Activated T-helper 17 cell treated with anti-CD3 and anti-CD28 coated beads, Interleukin-2, amount 50 U/mL, for 72 hours (primary cell): ENCODE data around the gene TMEM184A. TPM values are rescaled to one million over a fixed set of nuclear protein-coding genes. Genes with fewer than 3 reads are reported as not detected.
"Not testable (repeated sequence)": the region's sequence is repeated elsewhere in the genome, so short reads cannot be mapped to it uniquely, and the experiment has no call there.

ENCODE experiments used
- ATAC-seq: fragments of 150-1000 bp; cut with Tn5 transposase; replicated peaks from 2 replicates; pipeline ENCODE4 v1.10.0; 2021; ENCODE audit warnings: mild to moderate bottlenecking, moderate library complexity
- H3K27ac Mint-ChIP-seq: one replicate; pipeline ENCODE4 v1.8.0; 2022; ENCODE audit warnings: mixed read lengths
- H3K27me3 Mint-ChIP-seq: one replicate; pipeline ENCODE4 v1.8.0; 2022; ENCODE audit warnings: mixed read lengths
- H3K36me3 Mint-ChIP-seq: one replicate; pipeline ENCODE4 v1.8.0; 2022; ENCODE audit warnings: low read depth, mild to moderate bottlenecking, mixed read lengths
- H3K4me1 Mint-ChIP-seq: one replicate; pipeline ENCODE4 v1.8.0; 2022; ENCODE audit warnings: mixed read lengths
- H3K4me3 Mint-ChIP-seq: one replicate; pipeline ENCODE4 v1.8.0; 2022; ENCODE audit warnings: mild to moderate bottlenecking, mixed read lengths
- H3K9me3 Mint-ChIP-seq: one replicate; pipeline ENCODE4 v1.8.0; 2022; ENCODE audit warnings: mixed read lengths
- total RNA-seq, 2 donors: library from RNA; stranded (reverse); gene quantifications; one replicate each; pipeline ENCODE4 v1.2.3, GENCODE V29; 2022

The TMEM184A gene
- total RNA-seq, 2 donors from 2014 or later: not detected

DNA sequence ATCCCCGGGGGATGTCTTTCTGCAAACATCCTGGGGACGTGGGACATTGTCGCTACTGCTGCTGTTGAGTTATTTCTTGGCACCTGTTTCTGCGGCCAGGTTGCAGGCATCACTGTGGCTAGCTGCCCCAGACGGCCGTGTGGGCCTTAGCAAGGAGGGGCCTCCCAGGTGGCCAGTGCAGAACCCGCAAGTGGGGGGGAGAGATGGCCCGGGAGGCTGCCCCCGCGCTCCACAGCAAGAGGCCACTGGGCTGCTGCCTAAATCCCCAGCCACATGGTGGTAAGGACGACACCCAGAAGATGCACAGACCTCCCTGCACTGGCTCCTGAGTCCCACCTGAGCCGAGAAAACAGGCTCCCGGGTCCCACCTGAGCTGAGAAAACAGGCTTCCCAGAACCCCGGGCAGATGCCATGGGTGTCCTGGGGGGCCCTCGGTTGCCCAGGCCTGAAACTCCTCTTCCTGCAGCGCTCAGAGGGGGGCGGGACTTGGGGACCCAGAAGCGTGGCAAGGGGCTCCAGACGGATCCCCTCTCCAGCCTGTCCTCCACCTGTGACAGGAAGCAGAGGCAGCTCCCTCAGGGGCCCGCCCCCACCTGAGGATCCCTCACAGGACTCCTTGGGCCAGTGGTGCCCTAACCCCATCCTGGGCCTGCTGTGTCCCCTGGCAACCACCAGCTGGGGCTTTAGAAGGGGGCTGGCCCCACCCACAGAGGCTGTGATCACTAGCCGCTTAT, 26.5 kb downstream of the TMEM184A start:
- Mint-ChIP-seq H3K4me3 (peak overlapping the region; percentile 54), H3K27me3 (peaks cover 7% of the 10 kb centered on the region), H3K4me1 (peaks cover 12% of the 10 kb centered on the region), H3K27ac (no peak overlapping the region), H3K9me3 (no peaks in the 10 kb centered on the region), H3K36me3 (peaks cover 25% of the 10 kb centered on the region)
- ATAC-seq: no peak

DNA sequence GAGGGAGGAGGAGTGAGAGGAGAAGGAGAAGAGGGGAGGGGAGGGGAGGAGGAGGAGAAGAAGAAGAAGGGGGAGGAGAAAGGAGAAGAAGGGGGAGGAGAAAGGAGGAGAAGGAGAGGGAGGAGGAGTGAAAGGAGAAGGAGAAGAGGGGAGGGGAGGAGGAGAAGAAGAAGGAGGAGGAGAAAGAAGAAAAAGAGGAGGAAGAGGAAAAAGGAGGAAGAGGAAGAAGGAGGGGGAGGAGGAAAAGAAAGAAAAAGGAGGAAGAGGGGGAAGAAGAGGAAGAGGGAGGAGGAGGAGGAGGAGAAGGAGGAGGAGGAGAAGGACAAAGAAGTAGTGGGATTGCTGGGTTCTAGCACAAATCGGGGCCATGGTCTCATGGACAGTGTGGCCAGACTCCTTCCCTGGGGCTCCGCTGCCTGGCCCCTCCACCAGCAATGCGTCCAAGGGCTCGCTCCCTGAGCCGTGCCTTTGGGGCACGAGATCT, 29.7 kb downstream of the TMEM184A start:
- Mint-ChIP-seq H3K9me3 (no peaks in the 10 kb centered on the region), H3K36me3 (no peaks in the 10 kb centered on the region), H3K4me3 (no peak overlapping the region), H3K27me3 (peaks cover 7% of the 10 kb centered on the region), H3K27ac (no peak overlapping the region), H3K4me1 (peaks cover 6% of the 10 kb centered on the region)
- no peak for ATAC-seq

DNA sequence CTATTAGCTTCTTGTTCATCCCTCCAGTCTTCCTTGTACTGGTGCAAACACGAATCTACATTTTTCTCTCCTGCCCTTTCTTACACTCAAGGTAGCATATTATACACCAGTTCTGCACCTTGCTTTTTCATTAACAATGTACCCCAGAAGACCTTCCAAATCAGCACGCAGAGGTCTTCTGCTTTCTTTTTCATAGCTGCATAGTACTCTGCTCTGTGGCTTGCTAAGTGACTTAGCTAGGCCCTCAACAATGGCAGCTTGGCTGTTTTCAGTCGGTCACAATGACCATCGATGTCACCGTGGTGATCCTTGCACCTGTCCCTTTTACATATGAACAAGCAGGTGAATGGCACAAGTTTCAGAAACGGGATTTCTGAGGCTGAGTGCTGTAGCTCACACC, 30.6 kb downstream of the TMEM184A start:
- Mint-ChIP-seq H3K4me1 (peaks cover 7% of the 10 kb centered on the region), H3K27me3 (peaks cover 7% of the 10 kb centered on the region), H3K4me3 (no peak overlapping the region), H3K27ac (peak overlapping the region; percentile 44), H3K36me3 (no peaks in the 10 kb centered on the region), H3K9me3 (no peaks in the 10 kb centered on the region)
- ATAC-seq: no peak

DNA sequence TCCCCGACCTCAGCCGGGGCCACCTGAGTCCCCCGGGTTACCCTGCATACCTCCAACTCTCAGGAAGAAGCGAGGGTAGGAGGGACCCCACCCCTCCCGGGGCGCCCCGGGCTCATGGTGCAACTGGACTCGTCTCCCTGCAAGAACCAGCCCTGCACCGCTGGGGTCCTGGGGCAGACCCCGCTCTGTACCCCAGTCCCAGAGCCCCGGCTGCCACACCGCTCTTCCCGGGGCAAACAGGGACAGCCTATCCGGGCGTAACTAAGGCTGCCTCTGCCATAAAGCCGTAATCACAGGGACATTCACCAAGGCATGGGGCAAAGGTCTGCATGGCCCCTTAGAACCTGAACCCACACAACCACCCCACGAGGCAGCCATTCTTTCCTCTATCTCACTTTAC, 32.2 kb downstream of the TMEM184A start:
- Mint-ChIP-seq H3K4me3 (no peak overlapping the region), H3K36me3 (no peaks in the 10 kb centered on the region), H3K27me3 (peaks cover 7% of the 10 kb centered on the region), H3K27ac (no peak overlapping the region), H3K4me1 (peaks cover 7% of the 10 kb centered on the region), H3K9me3 (no peaks in the 10 kb centered on the region)
- ATAC-seq: no peak

DNA sequence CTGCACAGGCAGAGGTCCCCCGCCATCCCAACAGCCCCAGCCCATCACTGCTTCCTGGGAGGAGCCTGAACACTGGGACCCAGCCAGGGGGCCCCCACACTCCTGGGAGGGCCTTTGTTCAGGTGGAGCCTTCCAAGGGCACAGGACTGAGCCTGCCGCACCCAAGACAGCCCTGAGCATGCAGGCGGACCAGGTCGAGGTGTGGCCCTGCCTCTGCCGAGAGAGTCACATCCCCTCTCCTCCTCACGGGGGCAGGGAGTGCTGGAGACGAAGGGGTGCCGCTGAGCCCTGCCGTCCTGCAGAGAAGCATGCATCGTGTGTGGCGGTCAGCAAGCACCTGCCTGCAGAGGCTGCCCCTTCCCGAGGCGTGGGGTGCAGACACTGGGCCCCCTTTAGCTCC, 32.8 kb downstream of the TMEM184A start:
- Mint-ChIP-seq H3K4me1 (peaks cover 7% of the 10 kb centered on the region), H3K4me3 (no peak overlapping the region), H3K9me3 (no peaks in the 10 kb centered on the region), H3K27ac (no peak overlapping the region), H3K27me3 (peaks cover 7% of the 10 kb centered on the region), H3K36me3 (no peaks in the 10 kb centered on the region)
- no peak for ATAC-seq

DNA sequence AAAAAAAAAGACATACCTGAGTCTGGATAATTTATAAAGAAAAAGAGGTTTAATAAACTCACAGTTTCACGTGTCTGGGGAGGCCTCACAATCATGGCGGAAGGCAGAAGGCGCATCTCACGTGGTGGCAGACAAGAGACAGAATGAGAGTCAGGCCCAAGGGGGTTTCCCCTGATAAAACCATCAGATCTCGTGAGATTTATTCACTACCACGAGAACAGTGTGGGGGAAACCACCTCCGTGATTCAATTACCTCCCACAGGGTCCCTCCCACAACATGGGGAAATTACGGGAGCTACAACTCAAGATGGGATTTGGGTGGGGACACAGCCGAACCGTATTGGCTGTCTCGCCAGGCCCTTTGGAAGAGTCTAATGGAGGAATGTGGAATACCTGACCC, 34.5 kb downstream of the TMEM184A start:
- ATAC-seq: peak; percentile 70
- peaks cover 7% of the 10 kb centered on the region for H3K4me1 Mint-ChIP-seq
- peak overlapping the region; percentile 33 for H3K27ac Mint-ChIP-seq
- no peak overlapping the region for H3K4me3 Mint-ChIP-seq
- peaks cover 3% of the 10 kb centered on the region for H3K27me3 Mint-ChIP-seq
- H3K9me3 Mint-ChIP-seq: no peaks in the 10 kb centered on the region
- no peaks in the 10 kb centered on the region for H3K36me3 Mint-ChIP-seq

GRCh38 chr7:1520539-1521234, 35.3 kb downstream of the TMEM184A start:
- Mint-ChIP-seq H3K27me3 (peaks cover 3% of the 10 kb centered on the region), H3K36me3 (no peaks in the 10 kb centered on the region)

GRCh38 chr7:1519322-1519922, 36.6 kb downstream of the TMEM184A start:
- H3K4me3 Mint-ChIP-seq, H3K4me1 Mint-ChIP-seq, H3K36me3 Mint-ChIP-seq, H3K27me3 Mint-ChIP-seq, H3K9me3 Mint-ChIP-seq, ATAC-seq, H3K27ac Mint-ChIP-seq: not testable (repeated sequence)

More at GRCh38 chr7:1520539-1521234, 35.3 kb downstream of the TMEM184A start:
- no peak for ATAC-seq
- peak overlapping the region; percentile 33 for H3K27ac Mint-ChIP-seq
- no peak overlapping the region for H3K4me3 Mint-ChIP-seq
- H3K4me1 Mint-ChIP-seq: peaks cover 7% of the 10 kb centered on the region
- H3K9me3 Mint-ChIP-seq: no peaks in the 10 kb centered on the region

GRCh38 chr7:1516586-1517251, 39.3 kb downstream of the TMEM184A start:
- Mint-ChIP-seq H3K4me1 (peaks cover 5% of the 10 kb centered on the region), H3K27ac (no peak overlapping the region), H3K27me3 (no peaks in the 10 kb centered on the region), H3K36me3 (no peaks in the 10 kb centered on the region), H3K4me3 (no peak overlapping the region), H3K9me3 (no peaks in the 10 kb centered on the region)
- ATAC-seq: no peak

DNA sequence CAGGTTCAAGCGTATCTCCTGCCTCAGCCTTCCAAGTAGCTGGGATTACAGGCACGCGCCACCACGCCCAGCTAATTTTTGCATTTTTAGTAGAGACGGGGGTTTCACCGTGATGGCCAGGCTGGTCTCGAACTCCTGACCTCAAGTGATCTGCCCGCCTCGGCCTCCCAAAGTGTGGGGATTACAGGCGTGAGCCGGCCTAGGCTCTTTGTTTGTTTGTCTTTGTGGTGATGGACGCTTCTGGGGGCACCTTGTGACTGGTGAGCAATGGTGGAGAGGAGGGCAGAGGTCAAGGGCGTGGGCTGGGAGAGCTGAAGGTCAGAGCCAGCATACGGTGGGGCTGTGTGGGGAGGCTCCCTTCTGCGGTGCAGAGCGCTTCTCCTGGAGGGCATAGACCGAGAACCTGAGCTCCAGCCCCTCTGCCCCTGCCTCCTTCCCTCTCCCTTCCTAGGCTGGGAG, 40.5 kb downstream of the TMEM184A start:
- H3K27ac Mint-ChIP-seq, H3K36me3 Mint-ChIP-seq, H3K4me1 Mint-ChIP-seq, H3K9me3 Mint-ChIP-seq, ATAC-seq, H3K4me3 Mint-ChIP-seq, H3K27me3 Mint-ChIP-seq: not testable (repeated sequence)

- Mint-ChIP-seq H3K4me1 (no peaks in the 10 kb centered on the region), H3K4me3 (no peak overlapping the region), H3K9me3 (no peaks in the 10 kb centered on the region), H3K27me3 (no peaks in the 10 kb centered on the region), H3K36me3 (no peaks in the 10 kb centered on the region), H3K27ac (no peak overlapping the region)
- ATAC-seq: no peak
Observed at GRCh38 chr7:1514995-1515401, 41.0 kb downstream of the TMEM184A start.

GRCh38 chr7:1514407-1514806, 41.6 kb downstream of the TMEM184A start:
- Mint-ChIP-seq H3K27ac (no peak overlapping the region), H3K27me3 (no peaks in the 10 kb centered on the region), H3K36me3 (no peaks in the 10 kb centered on the region), H3K4me3 (no peak overlapping the region), H3K9me3 (no peaks in the 10 kb centered on the region), H3K4me1 (no peaks in the 10 kb centered on the region)
- ATAC-seq: no peak

GRCh38 chr7:1513657-1514095, 42.3 kb downstream of the TMEM184A start:
- ATAC-seq: no peak
- Mint-ChIP-seq H3K27ac (no peak overlapping the region), H3K36me3 (no peaks in the 10 kb centered on the region), H3K4me3 (peak overlapping the region; percentile 38), H3K4me1 (no peaks in the 10 kb centered on the region), H3K27me3 (no peaks in the 10 kb centered on the region), H3K9me3 (no peaks in the 10 kb centered on the region)
